GM12878 (cell line): Measurements from ENCODE around the gene SNX32. TPM values are rescaled to one million over a fixed set of nuclear protein-coding genes. Genes with fewer than 3 reads are reported as not detected.

Source experiments
- CBX5 ChIP-seq: sonication (generic); IDR thresholded peaks from 2 replicates; pipeline ENCODE4 v1.6.1; 2016; ENCODE audit warnings: low read depth, moderate library complexity, mild to moderate bottlenecking, inconsistent platforms
- CHD2 ChIP-seq: IDR thresholded peaks from 2 replicates; pipeline ENCODE4 v1.6.1; 2011; ENCODE audit warnings: low read depth, low read length, improper control_type of control experiment, borderline replicate concordance
- CHD4 ChIP-seq: fragments of 200-600 bp; sonication (generic); IDR thresholded peaks from 2 replicates; pipeline ENCODE4 v1.6.1; 2016; ENCODE audit warnings: mild to moderate bottlenecking
- CTCF ChIP-seq, 3 experiments: IDR thresholded peaks in 2 of 3; conservative IDR thresholded peaks in 1 of 3; 2 replicates each; pipeline ENCODE4 v1.5.1; 2011; ENCODE audit warnings: low read depth in 3 of 3, low read length in 3 of 3, mild to moderate bottlenecking in 3 of 3, control low read depth in 2 of 3, moderate library complexity in 2 of 3, inconsistent platforms in 1 of 3, mixed read lengths in 1 of 3; ENCODE audit not compliant: control insufficient read depth in 2 of 3, insufficient read depth in 1 of 3; ENCODE audit errors: extremely low read depth in 1 of 3
- EZH2 ChIP-seq: IDR thresholded peaks from 2 replicates; pipeline ENCODE4 v1.6.1; 2012; ENCODE audit warnings: low read depth, mild to moderate bottlenecking, control low read depth, inconsistent platforms, low read length, borderline replicate concordance; ENCODE audit not compliant: control insufficient read depth
- FOXK2 ChIP-seq: fragments of 450-650 bp; IDR thresholded peaks from 2 replicates; pipeline ENCODE4 v1.6.1; 2017; ENCODE audit warnings: mild to moderate bottlenecking, moderate library complexity
- KLF5 ChIP-seq: fragments of 450-650 bp; IDR thresholded peaks from 2 replicates; pipeline ENCODE4 v1.6.1; 2014; ENCODE audit warnings: mild to moderate bottlenecking; ENCODE audit not compliant: partially characterized antibody
- NFIC ChIP-seq: IDR thresholded peaks from 2 replicates; pipeline ENCODE4 v1.6.1; 2012; ENCODE audit warnings: low read depth, mild to moderate bottlenecking, inconsistent platforms, low read length, moderate library complexity
- PAX8 ChIP-seq: fragments of 450-650 bp; IDR thresholded peaks from 2 replicates; pipeline ENCODE4 v1.6.1; 2017; ENCODE audit warnings: mild to moderate bottlenecking, moderate library complexity
- PKNOX1 ChIP-seq: fragments of 450-650 bp; IDR thresholded peaks from 2 replicates; pipeline ENCODE4 v1.6.1; 2016; ENCODE audit warnings: mild to moderate bottlenecking
- POLR2A ChIP-seq: IDR thresholded peaks from 2 replicates; pipeline ENCODE4 v1.6.1; 2011; ENCODE audit warnings: low read depth, mild to moderate bottlenecking, low read length
- POLR2AphosphoS5 ChIP-seq: IDR thresholded peaks from 2 replicates; pipeline ENCODE4 v1.6.1; 2011; ENCODE audit warnings: mild to moderate bottlenecking, low read length, inconsistent platforms
- RBBP5 ChIP-seq: fragments of 200-600 bp; sonication (generic); conservative IDR thresholded peaks from 2 replicates; pipeline ENCODE4 v1.6.1; 2016
- SIN3A ChIP-seq: IDR thresholded peaks from 2 replicates; pipeline ENCODE4 v1.6.1; 2012; ENCODE audit warnings: low read depth, low read length, improper control_type of control experiment
- SMAD1 ChIP-seq: fragments of 450-650 bp; IDR thresholded peaks from 2 replicates; pipeline ENCODE4 v1.6.1; 2018; ENCODE audit warnings: mild to moderate bottlenecking, low read depth; ENCODE audit not compliant: partially characterized antibody
- SMARCA5 ChIP-seq: fragments of 450-650 bp; IDR thresholded peaks from 2 replicates; pipeline ENCODE4 v1.6.1; 2017; ENCODE audit warnings: mild to moderate bottlenecking
- STAT3 ChIP-seq: IDR thresholded peaks from 2 replicates; pipeline ENCODE4 v1.6.1; 2011; ENCODE audit warnings: low read depth, low read length, improper control_type of control experiment
- TBL1XR1 ChIP-seq: IDR thresholded peaks from 2 replicates; pipeline ENCODE4 v1.6.1; 2012; ENCODE audit warnings: low read depth, low read length, improper control_type of control experiment
- ZNF592 ChIP-seq: fragments of 450-650 bp; IDR thresholded peaks from 2 replicates; pipeline ENCODE4 v1.6.1; 2017; ENCODE audit warnings: mild to moderate bottlenecking, moderate library complexity
- ZNF687 ChIP-seq: fragments of 450-650 bp; IDR thresholded peaks from 2 replicates; pipeline ENCODE4 v1.6.1; 2017; ENCODE audit warnings: mild to moderate bottlenecking, moderate library complexity
- polyA plus RNA-seq, 11 experiments: library from polyadenylated mRNA; depleted of rRNA in 4 of 11; unstranded in 6 of 11; stranded (reverse) in 5 of 11; fragments of >200 nt; fragmentation: Nextera tagmentation in 4 of 11; fragmentation: Illumina TruSeq in 1 of 11; extraction: Ambion mirVana in 4 of 11; extraction: Trizol in 1 of 11; gene quantifications; 1 replicate in 1 of 11; 2 replicates in 10 of 11; pipeline versions ENCODE4 v1.2.1 to v1.2.3, GENCODE V29; 2011 to 2016; ENCODE audit warnings: inconsistent platforms in 2 of 11, missing spikeins in 2 of 11, low read depth in 1 of 11
- total RNA-seq, 4 experiments: library from RNA; depleted of rRNA in 3 of 4; stranded (reverse); fragments of >200 nt in 3 of 4; fragmentation: Illumina TruSeq in 1 of 4; extraction: Trizol in 1 of 4; gene quantifications; 2 replicates each; pipeline versions ENCODE4 v1.2.1 to v1.2.3, GENCODE V29; 2013 to 2021

Gene SNX32
- total and polyA plus RNA-seq, 10 of the 15 experiments (the other 5 are each of a cell fraction or from before 2014, with no cell fraction given), result 0.04 to 1.5 (median 0.11) TPM; not detected in 1

- no peak for TF ChIP-seq STAT3
- peak; percentile 93 for TF ChIP-seq SMARCA5
- peak; percentile 98 for TF ChIP-seq POLR2A
- 0 out of 2 replicates have a peak, but pooled peaks have one; percentile 28 for TF ChIP-seq FOXK2
- peak; percentile 99 for TF ChIP-seq POLR2AphosphoS5
- peak; percentile 68 for TF ChIP-seq CHD2
- TF ChIP-seq RBBP5, result no peak
- peak; percentile 93 for TF ChIP-seq SIN3A
- peak; percentile 71; the same call in 1 of the 2 replicates for TF ChIP-seq TBL1XR1
- no peak for TF ChIP-seq CHD4
- TF ChIP-seq KLF5, result peak; percentile 53
- TF ChIP-seq PKNOX1, result no peak; the same call in 1 of the 2 replicates
- TF ChIP-seq ZNF592, result no peak
- TF ChIP-seq PAX8, result no peak
- no peak for TF ChIP-seq NFIC
- no peak for TF ChIP-seq EZH2
- TF ChIP-seq ZNF687, result peak; percentile 90
- no peak for TF ChIP-seq CBX5
- TF ChIP-seq SMAD1, result no peak
- no peak for TF ChIP-seq CTCF (IDR thresholded peaks at IDR 0.05 in 2 of 3, conservative IDR thresholded peaks at IDR 0.05 in 1 of 3; ENCODE audit: control insufficient read depth in 2 of 3, extremely low read depth in 1 of 3, insufficient read depth in 1 of 3, low read depth in 3 of 3, low read length in 3 of 3)
These were observed 24.3 kb downstream of the SNX32 start, which contains the start of gene CFL1 (continued) for GRCh38 chr11:65857853-65858680.
